ENCODE measurements around the gene CCDC154.

- TF ChIP-seq CTCF (conservative IDR thresholded peaks at IDR 0.05; ENCODE audit: low read length) (no peak), EZH2phosphoT487 (IDR thresholded peaks at IDR 0.05; ENCODE audit: borderline replicate concordance) (no peak)
Measured at GRCh38 chr16:1430214-1430758, 14.1 kb downstream of the CCDC154 start.

Measured in Loucy (cell line).